A673 (cell line): ENCODE results near the gene ARHGAP11A.
"Not testable (repeated sequence)": the region's sequence is repeated elsewhere in the genome, so short reads cannot be mapped to it uniquely, and the experiment has no call there.

Experiments
- EZH2 ChIP-seq: fragments of 200-600 bp; sonication (generic); IDR thresholded peaks from 2 replicates; pipeline ENCODE4 v1.6.1; 2017; ENCODE audit warnings: borderline replicate concordance, low read depth, mild to moderate bottlenecking, mixed read lengths, antibody characterized with exemption, low read length; ENCODE audit not compliant: poor library complexity, severe bottlenecking
- TF ChIP-seq, protein P1 (sequence below): fragments of 300-800, 200-600 bp; sonication (generic); conservative IDR thresholded peaks from 2 replicates; pipeline ENCODE4 v1.5.1; 2017; ENCODE audit warnings: low read depth, mild to moderate bottlenecking, antibody characterized with exemption, low read length, moderate library complexity, mixed read lengths

DNA sequence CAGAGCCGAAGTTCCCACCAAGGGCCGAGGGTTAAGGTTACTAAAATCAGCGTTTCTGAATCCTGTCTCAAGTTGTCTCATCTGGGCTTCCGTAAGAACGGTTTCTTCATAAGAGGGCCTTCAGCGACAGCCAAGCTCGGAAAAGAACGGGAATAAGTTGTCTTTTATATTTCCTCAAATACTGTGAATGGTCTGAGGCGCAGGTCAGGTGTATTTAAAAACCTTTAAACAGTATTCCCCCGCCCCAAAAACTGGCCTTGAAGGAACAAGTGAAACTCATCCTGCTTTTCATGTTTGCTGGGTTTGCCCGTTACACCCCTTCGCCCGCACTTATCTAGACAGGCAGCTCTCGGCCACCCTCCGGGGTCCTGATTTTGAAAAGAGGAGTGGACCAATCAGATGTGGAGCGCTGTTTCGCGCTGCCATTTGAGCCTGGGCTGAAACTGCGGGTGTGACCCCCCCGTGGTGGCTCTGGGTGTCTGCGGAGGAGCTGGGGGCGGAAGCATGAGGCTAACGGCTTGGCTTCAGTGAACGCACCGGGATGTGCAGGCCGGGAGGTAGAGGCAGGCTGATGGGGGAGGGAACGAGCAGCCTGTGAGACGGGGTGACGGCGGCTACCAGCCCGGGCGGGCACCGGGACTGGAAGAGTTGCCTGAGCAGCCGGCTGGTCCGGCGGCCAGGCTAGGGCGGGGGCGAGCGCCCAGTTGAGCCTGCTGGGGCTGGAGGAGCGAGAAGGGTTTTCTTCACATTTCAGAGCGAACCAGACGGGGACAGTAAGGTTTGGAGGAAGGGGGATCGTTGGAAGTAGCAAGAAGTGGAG, at the start of gene ARHGAP11A:
- TF ChIP-seq, protein P1, sequence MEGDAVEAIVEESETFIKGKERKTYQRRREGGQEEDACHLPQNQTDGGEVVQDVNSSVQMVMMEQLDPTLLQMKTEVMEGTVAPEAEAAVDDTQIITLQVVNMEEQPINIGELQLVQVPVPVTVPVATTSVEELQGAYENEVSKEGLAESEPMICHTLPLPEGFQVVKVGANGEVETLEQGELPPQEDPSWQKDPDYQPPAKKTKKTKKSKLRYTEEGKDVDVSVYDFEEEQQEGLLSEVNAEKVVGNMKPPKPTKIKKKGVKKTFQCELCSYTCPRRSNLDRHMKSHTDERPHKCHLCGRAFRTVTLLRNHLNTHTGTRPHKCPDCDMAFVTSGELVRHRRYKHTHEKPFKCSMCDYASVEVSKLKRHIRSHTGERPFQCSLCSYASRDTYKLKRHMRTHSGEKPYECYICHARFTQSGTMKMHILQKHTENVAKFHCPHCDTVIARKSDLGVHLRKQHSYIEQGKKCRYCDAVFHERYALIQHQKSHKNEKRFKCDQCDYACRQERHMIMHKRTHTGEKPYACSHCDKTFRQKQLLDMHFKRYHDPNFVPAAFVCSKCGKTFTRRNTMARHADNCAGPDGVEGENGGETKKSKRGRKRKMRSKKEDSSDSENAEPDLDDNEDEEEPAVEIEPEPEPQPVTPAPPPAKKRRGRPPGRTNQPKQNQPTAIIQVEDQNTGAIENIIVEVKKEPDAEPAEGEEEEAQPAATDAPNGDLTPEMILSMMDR = not testable (repeated sequence)
- TF ChIP-seq EZH2 = not testable (repeated sequence)
